ENCODE measurements around the gene MAML3.

Gene MAML3

DNA sequence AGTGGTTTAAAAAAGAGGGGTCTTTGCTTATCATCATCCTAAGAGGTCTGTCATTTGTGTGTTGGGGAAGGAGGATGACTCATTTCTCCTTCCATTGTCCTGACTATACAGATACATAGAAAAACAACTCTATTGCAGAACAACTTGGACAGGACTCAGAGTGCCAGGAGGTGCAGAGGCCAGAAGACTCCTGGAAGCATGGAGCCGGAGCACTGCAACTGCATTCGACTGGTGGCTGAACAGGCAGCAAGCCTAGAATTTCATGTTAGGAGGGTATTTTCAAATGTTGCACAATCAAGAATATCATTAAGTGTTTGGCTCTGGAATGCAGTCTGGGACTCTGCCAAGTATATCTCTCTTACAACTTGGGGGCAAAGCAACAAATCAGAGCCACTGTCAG lies 35.0 kb upstream of the MAML3 start:
- no peak overlapping the region for H4K91ac ChIP-seq (ENCODE audit: low read length)
- H3K36me3 ChIP-seq (ENCODE audit: control insufficient read depth in 1 of 2, insufficient read depth in 2 of 2, low read depth in 1 of 2, low read length in 2 of 2): no peaks in the 10 kb centered on the region
- H3K18ac ChIP-seq (ENCODE audit: low read depth in 1 of 2, low read length in 2 of 2): no peak overlapping the region
- no peak overlapping the region for H2AK5ac ChIP-seq (ENCODE audit: low read length, severe bottlenecking)
- peak; percentile 53 for DNase-seq
- no peak overlapping the region for H3K4me2 ChIP-seq (ENCODE audit: low read length, poor library complexity, severe bottlenecking)
- H3K27me3 ChIP-seq (ENCODE audit: control insufficient read depth in 1 of 2, insufficient read depth in 1 of 2, low read length in 2 of 2): no peaks in the 10 kb centered on the region
- no peaks in the 10 kb centered on the region for H3K9me3 ChIP-seq (ENCODE audit: control insufficient read depth, low read length)
- H3K4me1 ChIP-seq (ENCODE audit: control insufficient read depth, insufficient read depth, low read depth, low read length): peaks cover 12% of the 10 kb centered on the region
- no peak overlapping the region for H3K9ac ChIP-seq (ENCODE audit: low read length)
- 46% methylated on average over 2 of the region's 2 CpGs for WGBS
- no peak overlapping the region for H3K23ac ChIP-seq (ENCODE audit: low read length in 2 of 2)
- H3K27ac ChIP-seq (ENCODE audit: low read length, poor library complexity, severe bottlenecking): no peak overlapping the region
- H3K4me3 ChIP-seq (ENCODE audit: insufficient read depth in 1 of 2, low read depth in 1 of 2, low read length in 2 of 2): no peak overlapping the region
- no peak overlapping the region for H2BK5ac ChIP-seq (ENCODE audit: low read depth, low read length, poor library complexity, severe bottlenecking)
- H2AFZ ChIP-seq (ENCODE audit: low read depth, low read length): no peak overlapping the region
- H3K14ac ChIP-seq (ENCODE audit: low read length in 2 of 2): no peak overlapping the region
- no peak overlapping the region for H4K8ac ChIP-seq (ENCODE audit: low read length)
- H2BK12ac ChIP-seq (ENCODE audit: low read length in 2 of 2): no peak overlapping the region
- H2BK15ac ChIP-seq (ENCODE audit: low read depth, poor library complexity, severe bottlenecking): no peak overlapping the region
- H2BK120ac ChIP-seq (ENCODE audit: low read depth, low read length): no peak overlapping the region
- no peaks in the 10 kb centered on the region for H3K79me1 ChIP-seq (replicated peaks; ENCODE audit: low read length, poor library complexity, severe bottlenecking)
- H3K4ac ChIP-seq (ENCODE audit: low read depth in 1 of 2, low read length in 2 of 2): no peak overlapping the region

GRCh38 chr4:140187316-140187695 lies 33.3 kb upstream of the MAML3 start:
- H3K9ac ChIP-seq (ENCODE audit: low read length): no peak overlapping the region
- no peak overlapping the region for H3K4ac ChIP-seq (ENCODE audit: low read depth in 1 of 2, low read length in 2 of 2)
- H4K91ac ChIP-seq (ENCODE audit: low read length): no peak overlapping the region
- H2AK5ac ChIP-seq (ENCODE audit: low read length, severe bottlenecking): peak overlapping the region; percentile 9
- no peak overlapping the region for H4K8ac ChIP-seq (ENCODE audit: low read length)
- no peak overlapping the region for H2BK120ac ChIP-seq (ENCODE audit: low read depth, low read length)
- H3K23ac ChIP-seq (ENCODE audit: low read length in 2 of 2): no peak overlapping the region
- 86% methylated on average over 1 of the region's 1 CpG for whole genome bisulfite sequencing
- no peaks in the 10 kb centered on the region for H3K27me3 ChIP-seq (ENCODE audit: control insufficient read depth in 1 of 2, insufficient read depth in 1 of 2, low read length in 2 of 2)
- no peak overlapping the region for H3K4me3 ChIP-seq (ENCODE audit: insufficient read depth in 1 of 2, low read depth in 1 of 2, low read length in 2 of 2)
- H3K9me3 ChIP-seq (ENCODE audit: control insufficient read depth, low read length): no peaks in the 10 kb centered on the region
- DNase-seq: no peak
- H3K18ac ChIP-seq (ENCODE audit: low read depth in 1 of 2, low read length in 2 of 2): no peak overlapping the region
- H3K27ac ChIP-seq (ENCODE audit: low read length, poor library complexity, severe bottlenecking): no peak overlapping the region
- H3K79me1 ChIP-seq (replicated peaks; ENCODE audit: low read length, poor library complexity, severe bottlenecking): no peaks in the 10 kb centered on the region
- peak overlapping the region; percentile 24 for H2AFZ ChIP-seq (ENCODE audit: low read depth, low read length)
- peaks cover 12% of the 10 kb centered on the region for H3K4me1 ChIP-seq (ENCODE audit: control insufficient read depth, insufficient read depth, low read depth, low read length)
- no peak overlapping the region for H3K4me2 ChIP-seq (ENCODE audit: low read length, poor library complexity, severe bottlenecking)
- H2BK12ac ChIP-seq (ENCODE audit: low read length in 2 of 2): no peak overlapping the region
- H3K14ac ChIP-seq (ENCODE audit: low read length in 2 of 2): no peak overlapping the region
- no peak overlapping the region for H2BK15ac ChIP-seq (ENCODE audit: low read depth, poor library complexity, severe bottlenecking)
- H2BK5ac ChIP-seq (ENCODE audit: low read depth, low read length, poor library complexity, severe bottlenecking): no peak overlapping the region
- no peaks in the 10 kb centered on the region for H3K36me3 ChIP-seq (ENCODE audit: control insufficient read depth in 1 of 2, insufficient read depth in 2 of 2, low read depth in 1 of 2, low read length in 2 of 2)

GRCh38 chr4:140186651-140187315 lies 32.8 kb upstream of the MAML3 start:
- Histone ChIP-seq H3K36me3 (ENCODE audit: control insufficient read depth in 1 of 2, insufficient read depth in 2 of 2, low read depth in 1 of 2, low read length in 2 of 2) (no peaks in the 10 kb centered on the region), H2AFZ (ENCODE audit: low read depth, low read length) (peak overlapping the region; percentile 29), H4K8ac (ENCODE audit: low read length) (no peak overlapping the region), H3K23ac (ENCODE audit: low read length in 2 of 2) (no peak overlapping the region), H3K18ac (ENCODE audit: low read depth in 1 of 2, low read length in 2 of 2) (peak overlapping the region in 1 of 2 experiments; percentile 46), H3K14ac (ENCODE audit: low read length in 2 of 2) (no peak overlapping the region), H3K27ac (ENCODE audit: low read length, poor library complexity, severe bottlenecking) (no peak overlapping the region), H3K4me1 (ENCODE audit: control insufficient read depth, insufficient read depth, low read depth, low read length) (peaks cover 12% of the 10 kb centered on the region), H2BK15ac (ENCODE audit: low read depth, poor library complexity, severe bottlenecking) (no peak overlapping the region), H2AK5ac (ENCODE audit: low read length, severe bottlenecking) (no peak overlapping the region), H2BK5ac (ENCODE audit: low read depth, low read length, poor library complexity, severe bottlenecking) (no peak overlapping the region), H3K4ac (ENCODE audit: low read depth in 1 of 2, low read length in 2 of 2) (no peak overlapping the region), H2BK120ac (ENCODE audit: low read depth, low read length) (no peak overlapping the region), H3K9ac (ENCODE audit: low read length) (no peak overlapping the region), H3K9me3 (ENCODE audit: control insufficient read depth, low read length) (no peaks in the 10 kb centered on the region), H2BK12ac (ENCODE audit: low read length in 2 of 2) (peak overlapping the region; percentile 10 to 84), H4K91ac (ENCODE audit: low read length) (no peak overlapping the region), H3K27me3 (ENCODE audit: control insufficient read depth in 1 of 2, insufficient read depth in 1 of 2, low read length in 2 of 2) (no peaks in the 10 kb centered on the region), H3K4me3 (ENCODE audit: insufficient read depth in 1 of 2, low read depth in 1 of 2, low read length in 2 of 2) (no peak overlapping the region), H3K79me1 (replicated peaks; ENCODE audit: low read length, poor library complexity, severe bottlenecking) (no peaks in the 10 kb centered on the region), H3K4me2 (ENCODE audit: low read length, poor library complexity, severe bottlenecking) (no peak overlapping the region)
- peak; percentile 54 for DNase-seq
- 75% methylated on average over 7 of the region's 9 CpGs for WGBS

- H3K36me3 ChIP-seq (ENCODE audit: control insufficient read depth in 1 of 2, insufficient read depth in 2 of 2, low read depth in 1 of 2, low read length in 2 of 2): no peaks in the 10 kb centered on the region
- no peak overlapping the region for H2BK5ac ChIP-seq (ENCODE audit: low read depth, low read length, poor library complexity, severe bottlenecking)
- no peak overlapping the region for H3K4me3 ChIP-seq (ENCODE audit: insufficient read depth in 1 of 2, low read depth in 1 of 2, low read length in 2 of 2)
- H2BK12ac ChIP-seq (ENCODE audit: low read length in 2 of 2): peak overlapping the region in 1 of 2 experiments; percentile 17
- H3K4ac ChIP-seq (ENCODE audit: low read depth in 1 of 2, low read length in 2 of 2): no peak overlapping the region
- no peaks in the 10 kb centered on the region for H3K27me3 ChIP-seq (ENCODE audit: control insufficient read depth in 1 of 2, insufficient read depth in 1 of 2, low read length in 2 of 2)
- H3K9me3 ChIP-seq (ENCODE audit: control insufficient read depth, low read length): no peaks in the 10 kb centered on the region
- H3K9ac ChIP-seq (ENCODE audit: low read length): no peak overlapping the region
- H3K79me1 ChIP-seq (replicated peaks; ENCODE audit: low read length, poor library complexity, severe bottlenecking): no peaks in the 10 kb centered on the region
- no peak overlapping the region for H2BK120ac ChIP-seq (ENCODE audit: low read depth, low read length)
- no peak overlapping the region for H4K91ac ChIP-seq (ENCODE audit: low read length)
- no peak overlapping the region for H3K14ac ChIP-seq (ENCODE audit: low read length in 2 of 2)
- no peak overlapping the region for H4K8ac ChIP-seq (ENCODE audit: low read length)
- H2AFZ ChIP-seq (ENCODE audit: low read depth, low read length): no peak overlapping the region
- no peak overlapping the region for H3K27ac ChIP-seq (ENCODE audit: low read length, poor library complexity, severe bottlenecking)
- no peak overlapping the region for H3K4me2 ChIP-seq (ENCODE audit: low read length, poor library complexity, severe bottlenecking)
- WGBS: 95% methylated on average over 8 of the region's 8 CpGs
- H3K23ac ChIP-seq (ENCODE audit: low read length in 2 of 2): no peak overlapping the region
- H3K4me1 ChIP-seq (ENCODE audit: control insufficient read depth, insufficient read depth, low read depth, low read length): peaks cover 12% of the 10 kb centered on the region
- no peak overlapping the region for H2AK5ac ChIP-seq (ENCODE audit: low read length, severe bottlenecking)
- no peak overlapping the region for H2BK15ac ChIP-seq (ENCODE audit: low read depth, poor library complexity, severe bottlenecking)
- DNase-seq: no peak
- no peak overlapping the region for H3K18ac ChIP-seq (ENCODE audit: low read depth in 1 of 2, low read length in 2 of 2)
These were observed 32.1 kb upstream of the MAML3 start for GRCh38 chr4:140186082-140186438.

All from mesenchymal stem cell (in vitro differentiated cells and primary cell).